GM18511 (cell line): ENCODE measurements around the gene RFNG.

ENCODE experiments used
- ATAC-seq: cut with Tn5 transposase; IDR thresholded peaks from one replicate; pipeline ENCODE4 v1.9.1; 2021; ENCODE audit warnings: mild to moderate bottlenecking, moderate library complexity; ENCODE audit not compliant: unreplicated experiment

RFNG gene

GRCh38 chr17:82029990-82030469 lies 21.6 kb downstream of the RFNG start:
- no peak for ATAC-seq

GRCh38 chr17:82029391-82029790 lies 22.2 kb downstream of the RFNG start:
- no peak for ATAC-seq

GRCh38 chr17:82028966-82029365 lies 22.6 kb downstream of the RFNG start:
- no peak for ATAC-seq

- ATAC-seq, result no peak
These were observed 23.4 kb downstream of the RFNG start for GRCh38 chr17:82028246-82028645.

GRCh38 chr17:82025401-82026107 lies 26.1 kb downstream of the RFNG start:
- ATAC-seq, result no peak

GRCh38 chr17:82024859-82025258 lies 26.8 kb downstream of the RFNG start:
- no peak for ATAC-seq

GRCh38 chr17:82023447-82024241 lies 28.0 kb downstream of the RFNG start:
- peak; percentile 3 for ATAC-seq

- ATAC-seq, result peak; percentile 88
These were observed 28.6 kb downstream of the RFNG start, which contains the start of gene LRRC45 for GRCh38 chr17:82022981-82023446. LRRC45 (plus strand) TSS chr17:82023305; CDS start chr17:82023644, 339 bp downstream.

- ATAC-seq, result no peak
These were observed 29.2 kb downstream of the RFNG start, which contains the start of gene CENPX for GRCh38 chr17:82022310-82022980. CENPX (minus strand) TSS chr17:82022878; CDS start chr17:82022861, 17 bp downstream.

GRCh38 chr17:82021900-82022309 lies 29.7 kb downstream of the RFNG start:
- no peak for ATAC-seq

- no peak for ATAC-seq
These were observed 30.3 kb downstream of the RFNG start for GRCh38 chr17:82021107-82021899.

GRCh38 chr17:82020572-82021106 lies 31.0 kb downstream of the RFNG start:
- ATAC-seq, result no peak

GRCh38 chr17:82019690-82020571 lies 31.7 kb downstream of the RFNG start:
- no peak for ATAC-seq

GRCh38 chr17:82018989-82019689 lies 32.5 kb downstream of the RFNG start:
- no peak for ATAC-seq

GRCh38 chr17:82018152-82018988 lies 33.2 kb downstream of the RFNG start:
- no peak for ATAC-seq

- no peak for ATAC-seq
These were observed 33.9 kb downstream of the RFNG start for GRCh38 chr17:82017612-82018151.

GRCh38 chr17:82016875-82017459 lies 34.6 kb downstream of the RFNG start:
- no peak for ATAC-seq
